AG09309 (cell line): ENCODE results near the gene GPR152.

Source experiments
- DNase-seq: peaks from one replicate; pipeline ENCODE4 v3.0.0-alpha.2; 2010; ENCODE audit warnings: low read depth
- H3K4me3 ChIP-seq: 2 replicates; pipeline ENCODE4 v1.5.1; 2011; ENCODE audit warnings: mild to moderate bottlenecking, low read depth, low read length, moderate library complexity; ENCODE audit not compliant: control insufficient read depth
- TF ChIP-seq, protein P1 (sequence below): IDR thresholded peaks from 2 replicates; pipeline ENCODE4 v1.5.1; 2011; ENCODE audit warnings: mild to moderate bottlenecking, low read depth, low read length, inconsistent platforms; ENCODE audit not compliant: insufficient read depth, control insufficient read depth; ENCODE audit errors: missing control alignments

Gene GPR152

DNA sequence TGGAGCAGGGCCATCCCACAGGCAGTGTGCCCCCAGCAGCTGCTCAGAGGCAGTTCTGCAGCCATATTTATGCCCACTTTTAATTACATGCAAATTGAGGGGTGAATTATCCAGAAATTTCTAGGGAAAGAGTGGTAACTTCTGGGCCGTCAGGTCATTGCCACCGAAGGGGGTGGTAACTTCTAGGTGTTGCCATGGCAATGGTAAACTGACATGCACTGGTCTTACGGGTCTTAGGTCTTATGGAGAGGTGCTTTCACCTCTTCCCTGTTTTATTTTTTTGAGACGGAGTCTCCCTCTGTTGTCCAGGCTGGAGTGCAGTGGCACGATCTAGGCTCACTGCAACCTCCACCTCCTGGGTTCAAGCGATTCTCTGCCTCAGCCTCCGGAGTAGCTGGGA is 20.4 kb upstream of the GPR152 start:
- DNase-seq, result no peak
- no peak overlapping the region for H3K4me3 ChIP-seq
- TF ChIP-seq, protein P1, sequence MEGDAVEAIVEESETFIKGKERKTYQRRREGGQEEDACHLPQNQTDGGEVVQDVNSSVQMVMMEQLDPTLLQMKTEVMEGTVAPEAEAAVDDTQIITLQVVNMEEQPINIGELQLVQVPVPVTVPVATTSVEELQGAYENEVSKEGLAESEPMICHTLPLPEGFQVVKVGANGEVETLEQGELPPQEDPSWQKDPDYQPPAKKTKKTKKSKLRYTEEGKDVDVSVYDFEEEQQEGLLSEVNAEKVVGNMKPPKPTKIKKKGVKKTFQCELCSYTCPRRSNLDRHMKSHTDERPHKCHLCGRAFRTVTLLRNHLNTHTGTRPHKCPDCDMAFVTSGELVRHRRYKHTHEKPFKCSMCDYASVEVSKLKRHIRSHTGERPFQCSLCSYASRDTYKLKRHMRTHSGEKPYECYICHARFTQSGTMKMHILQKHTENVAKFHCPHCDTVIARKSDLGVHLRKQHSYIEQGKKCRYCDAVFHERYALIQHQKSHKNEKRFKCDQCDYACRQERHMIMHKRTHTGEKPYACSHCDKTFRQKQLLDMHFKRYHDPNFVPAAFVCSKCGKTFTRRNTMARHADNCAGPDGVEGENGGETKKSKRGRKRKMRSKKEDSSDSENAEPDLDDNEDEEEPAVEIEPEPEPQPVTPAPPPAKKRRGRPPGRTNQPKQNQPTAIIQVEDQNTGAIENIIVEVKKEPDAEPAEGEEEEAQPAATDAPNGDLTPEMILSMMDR, result no peak

DNA sequence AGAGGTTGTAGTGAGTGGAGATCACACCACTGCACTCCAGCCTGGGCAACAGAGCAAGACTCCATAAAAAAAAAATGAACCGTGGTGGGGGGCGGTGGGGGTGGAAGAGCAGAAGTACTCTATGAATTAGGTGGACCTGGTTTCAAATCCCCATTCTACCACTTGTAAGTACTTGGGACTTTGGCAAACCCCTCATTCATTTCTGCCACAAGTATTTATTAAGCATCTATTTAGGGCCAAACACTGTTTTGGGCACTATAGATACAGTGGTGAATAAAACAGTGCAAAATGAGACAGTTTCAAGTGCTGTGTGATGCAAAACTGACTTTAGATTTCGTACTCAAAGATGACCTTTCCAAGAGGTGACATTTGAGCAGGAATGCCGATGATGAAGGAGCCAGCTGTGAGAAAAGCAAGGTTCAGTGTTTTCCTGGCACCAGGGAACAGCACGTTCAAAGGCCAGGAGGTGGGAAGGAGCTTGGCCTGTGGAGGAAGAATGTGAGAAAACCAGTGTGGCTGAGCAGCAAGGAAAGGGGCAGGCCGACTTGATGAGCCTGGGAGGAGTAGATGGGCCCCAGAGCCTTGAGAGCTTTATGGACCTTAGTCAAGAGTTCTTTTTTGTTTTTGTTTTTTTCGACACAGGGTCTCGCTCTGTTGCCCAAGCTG is 17.9 kb upstream of the GPR152 start:
- TF ChIP-seq, protein P1, result no peak
- H3K4me3 ChIP-seq, result no peak overlapping the region
- DNase-seq, result no peak

DNA sequence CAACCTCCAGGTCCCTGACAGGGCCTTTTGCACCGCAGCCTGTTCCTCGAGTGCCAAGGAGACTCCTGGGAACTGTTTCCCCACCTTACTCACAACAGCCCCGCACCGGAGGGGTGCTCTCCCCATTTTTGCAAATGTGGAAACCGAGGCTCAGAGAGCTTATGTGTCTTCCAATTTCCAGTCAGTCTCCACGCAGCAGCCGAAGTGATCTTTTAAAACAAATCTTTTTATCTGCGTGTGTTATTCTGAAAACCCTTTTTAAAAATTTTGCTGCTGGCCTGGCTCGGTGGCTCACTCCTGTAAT is 16.9 kb upstream of the GPR152 start:
- peak overlapping the region; percentile 87 for H3K4me3 ChIP-seq
- DNase-seq, result no peak
- TF ChIP-seq, protein P1, result no peak

DNA sequence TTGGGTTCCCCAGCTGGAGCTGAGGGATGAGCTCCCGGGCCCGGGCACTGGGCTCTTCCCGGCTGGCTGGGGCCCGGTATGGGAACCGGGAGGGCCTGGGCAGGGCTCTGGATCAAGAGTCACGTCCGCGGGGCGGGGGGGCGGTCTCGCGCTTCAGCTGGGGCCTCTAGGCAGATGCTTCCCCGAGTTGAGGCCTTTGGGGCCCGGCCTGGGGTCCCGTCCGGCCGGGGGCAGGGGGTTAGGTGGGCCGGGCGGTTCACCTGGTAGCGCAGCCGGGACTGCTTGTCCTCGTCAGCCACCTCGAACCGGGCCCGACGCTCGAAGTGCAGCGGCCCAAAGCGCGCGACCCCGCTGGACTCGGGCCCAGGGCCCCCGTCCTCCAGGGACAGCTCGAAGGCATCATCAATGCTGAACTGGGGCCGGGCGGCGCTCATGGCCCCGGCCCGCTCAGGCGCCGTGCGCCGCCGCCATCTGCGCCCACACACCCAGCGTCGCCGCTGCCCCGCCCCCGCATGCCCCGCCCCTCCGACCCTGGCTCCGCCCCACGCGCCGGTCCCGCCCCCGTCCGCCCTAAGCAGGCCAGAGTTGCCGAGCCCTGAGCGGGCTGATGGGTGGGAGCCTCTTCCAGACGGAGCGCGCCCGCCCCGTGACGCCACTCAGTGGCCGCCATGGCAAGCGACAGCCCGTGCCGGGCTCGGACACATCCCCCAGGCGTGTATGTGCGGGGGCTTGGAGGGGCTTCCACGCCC is 16.4 kb upstream of the GPR152 start, which contains the start of gene TMEM134:
Gene TMEM134 (minus strand): TSS at position 493 of the 749 bp plus-strand sequence. CDS start 59 bp downstream, at position 434.
- H3K4me3 ChIP-seq, result peak within 1 kb of the TSS; percentile 87
- DNase-seq, result peak; percentile 61
- TF ChIP-seq, protein P1, result peak; percentile 43

DNA sequence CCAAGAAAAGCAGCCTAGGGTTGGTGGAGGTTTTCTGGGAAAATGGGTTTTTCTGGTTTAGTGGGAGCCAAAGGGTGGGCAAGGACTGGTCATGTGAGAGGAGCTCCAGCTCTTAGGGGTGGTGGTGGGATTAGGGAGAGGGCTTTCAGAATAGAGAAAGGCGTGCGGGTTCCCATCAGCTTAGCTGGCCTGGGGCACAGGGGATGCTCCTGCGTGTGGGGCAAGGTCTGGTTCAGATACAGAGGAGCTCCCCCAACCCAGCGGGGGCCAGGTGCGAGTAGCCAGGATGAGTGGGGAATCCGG is 15.9 kb upstream of the GPR152 start:
- no peak for DNase-seq
- H3K4me3 ChIP-seq, result peak overlapping the region; percentile 87
- TF ChIP-seq, protein P1, result no peak

DNA sequence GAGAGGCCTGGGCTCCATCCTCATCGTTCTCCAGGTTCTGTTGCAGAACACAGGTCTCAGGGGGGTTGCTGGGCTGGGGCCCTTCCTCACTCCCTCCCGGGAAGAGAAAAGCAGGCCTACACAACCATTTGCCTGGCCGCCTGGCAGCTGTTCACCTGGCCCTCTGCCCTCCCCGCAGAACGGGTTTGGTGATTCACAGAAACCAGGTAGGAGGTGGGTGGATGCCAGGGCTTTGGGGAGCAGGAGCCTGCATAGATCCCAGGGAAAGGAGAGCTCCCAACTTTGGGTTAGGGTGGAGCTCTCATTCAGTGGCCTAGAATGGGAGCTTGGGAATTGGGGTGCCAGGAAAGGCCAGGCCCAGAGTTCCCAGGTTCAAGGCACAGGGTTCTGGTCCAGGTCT is 15.5 kb upstream of the GPR152 start:
- peak overlapping the region; percentile 87 for H3K4me3 ChIP-seq
- DNase-seq, result no peak
- TF ChIP-seq, protein P1, result no peak
